Measurements from ENCODE around the gene RENBP. TPM values are rescaled to one million over a fixed set of nuclear protein-coding genes. Genes with fewer than 3 reads are reported as not detected.

Gene RENBP
- total RNA-seq, 1 experiment from 2014 or later, result 7.1 TPM

GRCh38 chrX:153897899-153898298 lies 46.5 kb downstream of the RENBP start:
- peaks cover 69 to 76% of the 10 kb centered on the region in 2 experiments for H3K9me3 Mint-ChIP-seq
- Histone ChIP-seq H4K8ac (replicated peaks; ENCODE audit: insufficient read length, low read depth, low read length) (no peak overlapping the region), H3K79me2 (ENCODE audit: insufficient read depth, low read length) (no peaks in the 10 kb centered on the region), H4K5ac (ENCODE audit: insufficient read length, low read depth, low read length) (no peak overlapping the region), H3K4ac (ENCODE audit: low read depth, low read length) (no peak overlapping the region), H3K9ac (ENCODE audit: extremely low read depth, insufficient read length, low read length) (no peak overlapping the region), H3K27ac (ENCODE audit: insufficient read length, low read depth, low read length) (no peak overlapping the region), H2BK120ac (ENCODE audit: low read depth, low read length, poor library complexity, severe bottlenecking) (no peak overlapping the region), H4K91ac (ENCODE audit: insufficient read length, low read depth, low read length) (no peak overlapping the region), H3K27me3 (ENCODE audit: insufficient read depth, low read length) (no peaks in the 10 kb centered on the region), H3K79me1 (ENCODE audit: insufficient read depth, low read depth, low read length, poor library complexity, severe bottlenecking) (no peaks in the 10 kb centered on the region), H2BK5ac (ENCODE audit: insufficient read length, low read length) (no peak overlapping the region), H3K56ac (ENCODE audit: insufficient read length, low read depth, low read length) (no peak overlapping the region), H2AFZ (ENCODE audit: low read length) (no peak overlapping the region), H3K4me1 (ENCODE audit: insufficient read depth, low read length) (no peaks in the 10 kb centered on the region), H3K23me2 (ENCODE audit: insufficient read length, low read depth, low read length, poor library complexity, severe bottlenecking) (no peaks in the 10 kb centered on the region), H2AK5ac (ENCODE audit: insufficient read length, low read length) (no peak overlapping the region), H3K9me3 (ENCODE audit: control insufficient read depth, low read depth, low read length) (peaks cover 14% of the 10 kb centered on the region), H2BK12ac (ENCODE audit: insufficient read length, low read depth, low read length) (no peak overlapping the region), H3K4me2 (ENCODE audit: insufficient read depth, insufficient read length, low read length) (no peak overlapping the region), H2BK15ac (ENCODE audit: low read depth, low read length) (no peak overlapping the region), H4K20me1 (ENCODE audit: control insufficient read depth, insufficient read depth, insufficient read length) (no peaks in the 10 kb centered on the region), H3T11ph (ENCODE audit: low read length) (no peak overlapping the region), H3K18ac (ENCODE audit: insufficient read length, low read depth, low read length) (no peak overlapping the region), H3K14ac (ENCODE audit: insufficient read depth, low read length) (no peak overlapping the region), H2BK20ac (ENCODE audit: low read depth, low read length, poor library complexity, severe bottlenecking) (no peak overlapping the region), H3K23ac (ENCODE audit: insufficient read length, low read depth, low read length) (no peak overlapping the region)
- H3K36me3 Mint-ChIP-seq (ENCODE audit: insufficient read depth in 1 of 3, low read depth in 3 of 3), result peaks cover 0 to 3% (median 0%) of the 10 kb centered on the region in 3 experiments; a peak in 3 of 7 replicates
- H3K27me3 Mint-ChIP-seq (ENCODE audit: low read depth), result peaks cover 8% of the 10 kb centered on the region
- H3K4me1 Mint-ChIP-seq, result peaks cover 7 to 16% of the 10 kb centered on the region in 2 experiments
- no peak overlapping the region for H3K27ac Mint-ChIP-seq
- TF ChIP-seq CTCF (conservative IDR thresholded peaks at IDR 0.05), result no peak
- H3K4me3 Mint-ChIP-seq, result no peak overlapping the region
- DNase-seq, result no peak
